GM18867 (cell line): ENCODE measurements around the gene CALN1.
"Not testable (repeated sequence)": the region's sequence is repeated elsewhere in the genome, so short reads cannot be mapped to it uniquely, and the experiment has no call there.

Experiments
- ATAC-seq: cut with Tn5 transposase; IDR thresholded peaks from one replicate; pipeline ENCODE4 v1.9.1; 2021; ENCODE audit warnings: mild to moderate bottlenecking, moderate library complexity; ENCODE audit not compliant: unreplicated experiment

The CALN1 gene

DNA sequence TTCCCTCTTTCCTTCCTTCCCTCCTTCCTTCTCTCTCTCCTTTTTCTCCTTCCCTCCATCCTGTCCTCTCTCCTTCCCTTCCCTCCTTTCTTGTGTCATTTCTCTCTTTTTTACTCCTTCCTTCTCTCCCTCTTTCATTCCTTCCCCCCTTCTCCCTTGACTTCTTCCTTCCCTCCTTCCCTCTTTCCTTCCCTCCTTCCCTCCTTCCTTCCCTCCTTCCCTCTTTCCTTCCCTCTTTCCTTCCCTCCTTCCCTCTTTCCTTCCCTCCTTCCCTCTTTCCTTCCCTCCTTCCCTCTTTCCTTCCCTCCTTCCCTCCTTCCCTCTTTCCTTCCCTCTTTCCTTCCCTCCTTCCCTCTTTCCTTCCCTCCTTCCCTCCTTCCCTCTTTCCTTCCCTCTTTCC lies 203.1 kb downstream of the CALN1 start:
- ATAC-seq = not testable (repeated sequence)

DNA sequence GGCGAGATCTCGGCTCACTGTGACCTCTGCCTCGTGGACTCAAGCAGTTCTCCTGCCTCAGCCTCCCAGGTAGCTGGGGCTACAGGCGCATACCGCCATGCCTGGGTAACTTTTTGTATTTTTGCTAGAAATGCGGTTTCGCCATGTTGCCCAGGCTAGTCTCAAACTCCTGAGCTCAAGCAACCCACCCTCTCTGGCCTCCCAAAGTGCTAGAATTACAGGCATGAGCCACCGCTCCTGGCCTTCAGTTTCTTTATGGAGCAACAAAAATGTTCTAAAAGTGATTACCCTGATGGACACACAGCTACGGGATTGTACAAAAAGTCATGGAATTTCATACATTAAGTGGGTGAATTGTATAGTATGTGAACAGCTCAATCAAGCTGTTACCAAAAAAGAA lies 216.0 kb downstream of the CALN1 start:
- ATAC-seq = no peak

DNA sequence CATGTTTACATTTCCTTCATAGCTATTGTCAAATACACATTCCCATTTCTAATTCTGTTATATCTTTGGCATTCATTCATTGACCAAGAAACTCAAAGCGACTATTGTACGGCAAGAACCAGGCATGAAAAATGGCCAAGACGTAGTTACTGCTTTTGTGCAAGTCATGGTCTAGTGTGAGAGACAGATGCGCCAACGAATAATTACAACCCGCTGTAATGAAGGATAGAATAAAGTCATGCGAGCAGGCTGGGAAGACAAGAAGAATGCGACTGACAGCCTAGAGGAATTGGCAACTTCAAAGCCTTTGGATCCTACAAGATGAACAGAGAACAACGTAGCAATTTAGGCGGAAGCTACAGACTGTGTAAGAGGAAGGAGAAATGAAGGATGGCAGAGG lies 221.2 kb downstream of the CALN1 start:
- no peak for ATAC-seq

DNA sequence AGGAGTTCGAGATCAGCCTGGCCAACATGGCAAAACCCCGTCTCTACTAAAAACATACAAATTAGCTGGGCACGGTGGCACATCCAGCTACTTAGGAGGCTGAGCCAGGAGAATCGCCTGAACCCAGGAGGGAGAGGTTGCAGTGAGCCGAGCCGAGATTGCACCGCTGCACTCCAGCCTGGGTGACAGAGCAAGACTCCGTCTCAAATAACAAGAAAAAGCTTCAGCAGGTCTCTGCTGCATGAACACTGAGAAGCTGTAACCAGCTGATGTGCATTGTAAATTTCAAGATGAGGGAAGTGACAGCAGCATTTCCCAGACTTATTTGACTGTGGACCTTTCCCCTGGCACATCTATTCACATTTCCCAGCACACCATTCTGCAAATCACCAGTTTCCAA lies 222.0 kb downstream of the CALN1 start:
- no peak for ATAC-seq

DNA sequence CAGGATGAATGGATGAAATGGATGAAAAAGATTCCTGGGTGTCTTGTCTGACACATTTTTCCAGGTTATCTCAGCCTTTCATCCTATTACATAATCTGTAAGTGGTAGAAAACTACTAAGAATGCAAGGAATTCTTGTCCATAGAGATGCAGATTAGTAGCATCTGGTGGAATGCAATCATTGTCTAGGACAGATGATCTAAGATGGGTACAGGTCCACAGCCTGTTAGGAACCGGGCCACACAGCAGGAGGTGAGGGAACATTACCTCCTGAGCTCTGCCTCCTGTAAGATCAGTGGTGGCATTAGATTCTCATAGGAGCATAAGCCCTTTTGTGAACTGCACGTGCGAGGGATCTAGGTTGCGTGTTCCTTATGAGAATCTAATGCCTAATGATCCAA lies 225.0 kb downstream of the CALN1 start:
- no peak for ATAC-seq

DNA sequence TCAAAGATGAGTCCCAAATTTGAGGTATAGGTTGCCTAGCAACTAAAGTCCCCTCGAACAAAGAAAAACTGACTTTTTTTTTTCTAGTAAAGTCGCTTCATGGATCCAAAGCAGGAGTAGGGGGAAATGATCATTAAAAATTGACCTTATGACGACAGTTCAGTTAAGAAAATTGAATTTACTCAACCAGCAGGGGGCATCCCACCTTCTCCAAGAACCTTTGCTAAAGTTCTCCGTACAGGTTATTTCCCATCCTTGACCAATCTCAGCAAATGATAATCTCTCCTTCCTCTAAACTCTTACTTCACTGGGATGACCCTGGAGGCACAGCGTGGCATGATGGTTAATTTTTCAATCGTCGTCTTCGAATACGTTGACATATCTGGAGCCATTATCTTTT lies 228.3 kb downstream of the CALN1 start:
- no peak for ATAC-seq

DNA sequence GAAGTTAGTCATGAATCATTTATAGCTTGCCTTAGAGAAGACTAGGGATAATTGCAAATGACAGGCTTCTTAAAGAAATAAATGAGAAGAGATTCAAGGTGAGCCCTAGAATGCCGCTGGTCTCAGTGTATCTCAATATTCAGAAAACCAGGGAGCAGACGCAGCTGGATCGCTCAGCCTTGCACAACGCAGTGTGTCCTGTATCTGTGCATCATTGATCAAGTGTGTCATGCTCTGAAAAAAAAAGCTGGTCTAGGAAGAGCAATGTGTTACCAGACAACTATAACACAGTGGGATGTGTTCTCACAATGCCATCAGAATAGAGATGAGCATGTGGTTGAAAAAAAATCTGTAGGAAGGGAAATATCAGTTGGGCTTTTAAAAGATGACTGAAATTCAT lies 230.1 kb downstream of the CALN1 start:
- ATAC-seq = no peak

DNA sequence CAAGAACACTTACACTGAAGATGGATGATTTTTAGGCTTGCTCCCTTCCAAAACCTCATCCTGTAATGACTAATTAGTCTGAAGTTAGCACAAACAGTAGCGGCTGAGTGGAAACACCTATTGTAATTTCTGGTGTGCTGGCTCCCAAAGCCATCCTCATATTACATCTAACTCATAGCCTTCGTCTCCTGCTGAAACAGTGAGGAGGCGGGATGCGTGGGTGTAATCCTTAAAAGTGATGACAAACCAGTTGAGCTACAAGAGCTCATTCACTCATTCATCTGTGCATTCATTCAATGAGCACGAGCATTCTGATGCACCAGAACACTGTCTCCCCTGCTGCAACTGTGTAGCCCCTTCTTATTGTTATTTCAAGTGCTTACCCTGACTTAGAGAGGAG lies 235.3 kb downstream of the CALN1 start:
- no peak for ATAC-seq

DNA sequence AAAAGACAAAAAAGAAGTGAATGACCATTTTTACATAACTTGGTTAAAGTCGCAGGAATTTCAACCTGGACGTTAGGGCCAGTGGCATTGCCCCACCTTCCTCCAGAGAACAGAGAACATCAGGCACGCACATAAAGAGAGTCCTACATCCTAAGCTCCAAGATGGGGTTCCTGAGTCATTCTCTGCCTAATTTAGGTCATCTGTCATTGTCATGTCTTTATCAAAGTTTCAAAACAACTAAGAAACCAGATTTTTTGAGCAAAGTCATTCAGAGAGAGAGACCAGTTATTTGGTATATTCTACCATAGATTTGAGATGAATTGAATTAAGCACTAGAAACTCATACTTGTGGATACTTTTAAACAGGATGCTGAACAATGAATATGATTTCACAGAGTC lies 241.7 kb downstream of the CALN1 start:
- ATAC-seq = no peak

DNA sequence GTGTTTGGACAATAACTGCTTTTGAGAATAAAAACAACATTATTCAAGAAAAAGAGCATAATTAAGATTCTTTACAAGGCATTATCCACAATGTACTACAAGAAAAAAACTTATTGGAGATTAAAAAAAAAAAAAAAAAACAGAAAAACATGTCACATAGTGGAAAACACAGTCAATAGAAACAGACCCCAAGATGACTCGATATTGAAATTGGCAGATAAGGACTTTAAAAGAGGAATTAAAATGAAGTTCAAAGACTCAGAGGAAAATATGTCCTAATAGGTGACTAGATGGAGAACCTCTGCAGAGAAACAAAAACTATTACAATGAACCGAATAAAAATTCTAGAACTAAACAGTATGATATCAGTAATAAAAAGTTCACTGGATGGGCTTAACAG lies 248.9 kb downstream of the CALN1 start:
- ATAC-seq = no peak

DNA sequence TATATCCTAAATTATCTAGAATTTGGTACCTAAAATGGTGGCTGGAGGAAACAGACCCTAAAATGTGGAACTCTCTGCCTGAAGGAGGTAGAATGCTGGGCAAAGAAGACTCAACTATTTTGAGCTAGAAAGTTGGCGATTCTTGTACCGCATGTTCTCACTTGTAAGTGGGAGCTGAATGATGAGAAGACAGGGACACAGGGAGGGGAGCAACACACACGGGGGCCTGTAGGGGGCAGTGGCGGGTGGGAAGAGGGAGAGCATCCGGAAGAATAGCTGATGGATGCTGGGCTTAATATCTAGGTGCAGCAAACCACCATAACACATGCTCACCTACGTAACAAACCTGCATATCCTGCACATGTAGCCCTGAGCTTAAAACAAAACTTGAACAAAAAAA lies 250.6 kb downstream of the CALN1 start:
- ATAC-seq = no peak

DNA sequence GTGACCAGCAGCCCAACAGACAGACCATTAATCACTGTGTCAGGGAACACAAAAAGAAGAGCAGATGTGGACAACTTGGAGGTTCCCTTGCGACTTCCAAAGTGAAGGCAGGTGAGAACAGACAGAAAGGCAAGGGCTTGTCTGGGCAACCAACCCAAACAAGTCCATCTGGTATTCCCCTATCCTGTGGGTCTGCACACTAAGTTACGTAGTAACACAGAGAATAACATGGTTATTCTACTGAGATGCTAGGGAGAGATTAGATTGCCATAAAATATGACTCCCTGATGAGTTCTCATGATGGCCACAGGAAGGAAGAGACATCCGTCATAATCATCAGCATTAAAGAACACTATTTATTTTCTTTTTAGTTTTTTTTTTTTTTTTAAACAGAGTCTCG lies 252.2 kb downstream of the CALN1 start:
- ATAC-seq = no peak

DNA sequence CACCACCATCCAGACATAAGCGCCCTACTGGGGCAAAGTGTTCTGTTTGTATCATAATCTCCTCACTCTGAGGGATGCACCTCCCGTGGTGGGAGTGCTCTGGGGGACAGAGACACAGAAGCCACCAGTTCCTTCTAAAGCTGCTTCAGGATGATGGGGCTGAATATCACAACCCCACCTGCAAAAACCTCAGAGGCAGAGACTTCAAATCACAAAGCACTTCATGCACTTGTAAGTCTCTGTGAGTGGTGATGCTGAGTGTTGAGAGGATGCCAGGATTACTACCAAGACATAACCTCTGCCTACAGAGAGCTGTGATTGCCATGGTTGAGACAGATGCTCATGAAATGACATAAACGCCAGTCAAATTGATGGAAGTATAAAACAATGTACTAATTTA lies 255.5 kb downstream of the CALN1 start:
- no peak for ATAC-seq

DNA sequence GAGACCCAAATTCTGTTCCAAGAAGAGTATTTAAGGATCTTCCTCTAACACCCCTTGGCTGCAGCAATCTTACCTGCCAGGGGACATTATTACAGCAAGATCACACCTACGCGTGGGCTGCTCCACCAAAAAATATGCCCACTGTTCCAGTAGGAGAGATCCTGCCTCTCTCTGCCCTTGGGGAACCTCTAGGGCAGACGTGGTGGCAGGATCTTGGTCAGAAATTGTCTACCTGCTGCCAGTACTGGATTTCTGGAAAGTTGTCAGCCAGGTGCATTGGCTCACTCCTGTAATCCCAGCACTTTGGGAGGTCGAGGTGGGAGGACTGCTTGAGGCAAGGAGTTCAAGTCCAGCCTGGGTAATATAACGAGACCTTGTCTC lies 259.0 kb downstream of the CALN1 start:
- ATAC-seq = no peak

DNA sequence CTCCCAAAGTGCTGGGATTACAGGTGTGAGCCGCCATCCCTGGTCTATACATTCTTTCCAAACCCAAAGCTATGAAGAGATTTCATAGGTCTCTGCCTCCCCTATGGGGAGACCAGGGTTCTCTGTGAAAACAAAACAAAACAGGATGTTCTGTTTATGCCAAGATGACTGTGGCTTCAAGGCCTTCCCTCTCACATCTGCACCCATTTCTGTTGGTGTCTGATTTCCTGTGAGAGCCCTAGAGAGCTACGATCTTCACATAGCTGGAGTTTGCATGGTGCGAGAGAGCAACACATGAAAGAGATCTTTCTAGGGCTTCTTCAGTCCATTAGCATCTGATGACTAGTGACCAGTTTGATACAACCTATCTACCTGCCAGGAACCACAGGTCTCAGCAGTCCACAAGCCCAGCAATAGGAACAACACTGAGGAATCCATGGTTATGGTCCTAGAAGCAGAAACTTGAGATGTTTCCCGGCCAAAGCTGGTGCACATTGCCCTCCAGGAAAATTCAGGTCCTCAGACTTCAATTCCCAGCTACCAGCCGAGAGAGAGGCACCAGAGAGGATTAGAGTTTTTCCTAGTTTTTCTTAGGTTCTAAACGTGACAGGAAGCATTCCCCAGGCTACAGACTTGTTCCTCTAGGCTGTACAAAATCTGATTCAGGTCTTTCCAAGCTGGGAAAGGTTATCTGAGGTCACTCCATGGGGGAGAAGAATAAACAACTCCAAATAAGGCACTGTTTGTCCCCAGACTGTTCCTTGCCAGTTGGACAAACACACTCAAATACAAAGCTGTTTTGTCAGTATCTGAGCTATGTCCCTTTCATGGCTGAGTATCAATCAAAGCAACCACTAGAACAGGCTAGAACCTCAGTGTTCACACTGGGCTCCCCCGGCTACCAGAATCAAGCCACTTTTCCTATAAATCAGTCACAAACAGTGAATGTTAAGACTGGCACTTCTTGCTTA lies 259.7 kb downstream of the CALN1 start:
- ATAC-seq = no peak

DNA sequence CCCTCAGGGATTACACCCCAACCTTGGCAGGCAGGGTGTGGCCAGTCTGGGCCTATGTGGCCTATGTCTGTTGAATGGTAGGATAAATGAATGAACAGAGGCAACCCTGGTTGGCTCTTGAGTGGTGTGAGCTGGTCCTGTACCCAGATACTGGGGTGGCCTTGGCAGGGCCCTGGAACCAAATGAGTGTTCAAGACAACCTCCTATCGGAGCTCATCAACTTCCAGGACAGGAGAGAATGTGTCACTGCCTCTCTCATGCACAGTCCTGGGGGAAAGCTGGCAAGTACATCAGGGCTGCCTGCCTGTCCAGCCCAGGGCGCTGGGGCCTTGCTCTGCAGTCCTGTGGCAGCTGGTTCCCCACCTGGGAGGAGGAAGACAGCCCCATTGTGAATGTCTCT lies 271.6 kb downstream of the CALN1 start:
- no peak for ATAC-seq

DNA sequence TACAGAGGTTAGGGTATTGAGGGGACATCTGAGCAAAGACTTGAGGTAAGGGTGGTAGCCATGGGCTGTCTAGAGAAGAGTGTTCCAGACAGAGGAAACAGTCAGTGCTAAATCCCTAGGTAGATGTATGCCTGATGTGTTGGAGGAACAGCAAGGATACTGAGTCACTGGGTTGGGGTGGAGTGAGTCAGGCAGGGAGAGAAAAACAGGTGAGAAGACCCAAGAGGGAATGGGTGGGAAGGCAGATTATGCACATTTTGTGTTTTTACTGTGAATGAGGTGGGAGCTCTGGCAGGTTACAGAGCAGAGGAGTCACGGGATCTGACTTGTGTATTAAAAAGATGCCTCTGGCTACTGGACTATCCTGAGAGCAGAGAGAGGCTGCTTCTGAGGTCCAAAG lies 285.0 kb downstream of the CALN1 start:
- no peak for ATAC-seq

DNA sequence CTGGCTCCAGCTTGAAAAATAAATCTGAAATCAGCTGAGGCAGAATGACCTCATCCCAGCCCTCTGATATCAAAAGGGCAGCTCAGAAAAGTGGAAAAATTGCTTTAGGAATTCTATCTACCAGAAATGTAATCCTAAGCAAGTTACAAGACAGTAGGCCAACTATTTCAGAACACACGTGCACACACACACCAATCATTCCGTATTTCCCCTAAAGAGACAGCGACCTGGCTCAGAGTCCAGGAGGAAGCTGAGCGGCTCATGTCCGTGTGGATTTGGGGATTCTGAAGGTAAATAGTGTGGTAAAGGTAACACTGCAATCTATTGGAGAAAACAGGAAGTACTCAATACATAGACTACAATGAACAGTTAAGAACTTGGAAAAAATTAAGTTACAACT lies 288.2 kb downstream of the CALN1 start:
- no peak for ATAC-seq

DNA sequence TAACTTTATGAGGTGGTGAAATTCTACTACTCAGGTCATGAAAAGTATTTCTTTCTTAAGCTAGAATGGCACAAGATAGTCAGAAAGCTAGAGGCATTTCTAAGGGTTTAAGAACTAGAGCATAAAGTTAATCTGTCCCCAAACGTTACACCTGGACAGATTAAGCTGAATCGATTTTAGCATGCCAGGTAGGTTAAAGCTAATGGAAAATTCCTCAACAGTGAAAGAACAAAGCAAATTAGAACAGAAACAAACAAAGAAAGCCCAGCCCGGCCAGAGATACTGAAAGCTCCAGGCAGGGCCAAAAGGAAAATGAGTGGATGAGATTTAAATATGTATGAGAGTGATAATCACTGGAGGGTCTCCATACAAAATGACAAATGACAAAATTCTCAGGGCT lies 293.8 kb downstream of the CALN1 start:
- ATAC-seq = no peak

DNA sequence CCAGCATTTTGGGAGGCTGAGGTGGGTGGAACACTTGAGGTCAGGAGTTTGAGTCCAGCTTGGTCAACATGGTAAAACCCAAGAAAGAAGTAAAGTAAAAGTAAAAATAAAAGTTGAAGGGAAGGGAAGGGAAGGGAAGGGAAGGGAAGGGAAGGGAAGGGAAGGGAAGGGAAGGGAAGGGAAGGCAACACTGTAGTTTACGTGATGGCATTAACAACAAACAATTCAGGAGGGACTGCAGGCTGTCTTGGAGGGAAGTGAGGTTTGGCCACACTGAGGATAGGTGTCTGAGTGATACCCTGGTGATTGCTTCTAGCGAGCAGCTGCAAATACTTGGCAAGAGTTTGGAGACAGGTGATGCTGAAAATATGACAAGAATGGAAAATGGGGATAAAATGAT lies 298.0 kb downstream of the CALN1 start:
- no peak for ATAC-seq

DNA sequence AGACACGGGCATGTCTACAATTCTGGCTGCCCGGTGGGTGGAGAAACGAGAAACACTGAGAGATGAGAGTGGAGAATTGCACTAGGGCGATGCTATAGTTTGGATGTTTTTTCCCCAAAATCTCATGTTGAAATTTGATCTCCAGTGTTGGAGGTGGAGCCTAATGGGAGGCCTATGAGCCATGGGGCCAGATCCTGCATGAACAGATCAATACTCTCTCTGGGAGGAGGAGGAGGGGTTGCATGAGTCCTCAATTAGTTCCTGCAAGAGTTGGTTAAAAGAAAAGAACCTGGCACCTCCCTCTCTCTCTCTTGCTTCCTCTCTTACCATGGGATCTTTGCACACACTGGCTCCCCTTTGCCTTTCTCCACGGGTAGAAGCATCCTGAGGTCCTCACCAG lies 299.1 kb downstream of the CALN1 start:
- ATAC-seq = no peak

DNA sequence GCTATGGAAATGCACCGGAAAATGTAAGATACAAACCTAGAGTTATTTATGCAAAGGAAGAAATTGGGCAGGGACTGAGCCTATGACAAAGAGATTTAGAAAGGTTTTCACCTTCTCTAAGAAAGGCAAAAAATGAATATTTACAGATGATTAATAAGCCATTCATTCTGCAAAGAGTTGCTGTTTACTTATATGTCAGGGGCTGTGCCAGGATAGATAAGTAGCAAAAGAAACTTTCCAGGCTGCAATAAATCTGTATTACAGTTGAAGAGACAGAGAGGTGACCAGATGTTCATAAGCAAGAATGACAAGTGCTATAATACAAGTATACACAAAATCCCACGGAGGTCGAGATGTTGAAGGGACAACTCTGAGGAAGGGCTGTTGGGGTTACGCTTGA lies 299.6 kb downstream of the CALN1 start:
- no peak for ATAC-seq

DNA sequence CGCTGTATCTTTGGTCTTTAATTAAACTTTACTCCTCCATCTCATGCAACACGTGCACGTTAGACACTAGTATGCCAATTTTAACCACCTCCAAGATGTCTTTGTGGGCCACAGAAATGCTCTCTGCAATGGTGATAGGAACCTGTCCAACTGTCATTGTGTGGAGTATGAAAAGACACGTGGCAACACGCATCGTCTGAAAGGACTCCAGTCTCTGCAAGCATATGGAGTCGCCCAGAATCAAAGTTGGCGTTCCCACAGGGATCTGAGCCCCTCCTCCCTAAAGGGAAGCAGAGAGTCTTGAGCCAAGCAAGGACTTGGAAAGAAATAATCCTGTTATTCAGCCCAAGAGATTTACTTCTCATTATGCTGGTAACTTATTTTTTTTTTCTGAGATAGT lies 301.1 kb downstream of the CALN1 start:
- no peak for ATAC-seq
